CD4-positive, alpha-beta T cell treated with Interleukin-21 for 1 hour (primary cell): ENCODE measurements around the gene CACNG5.

ENCODE experiments used
- DNase-seq: peaks from one replicate; pipeline ENCODE4 v3.0.0-alpha.2; 2020

The CACNG5 gene

DNA sequence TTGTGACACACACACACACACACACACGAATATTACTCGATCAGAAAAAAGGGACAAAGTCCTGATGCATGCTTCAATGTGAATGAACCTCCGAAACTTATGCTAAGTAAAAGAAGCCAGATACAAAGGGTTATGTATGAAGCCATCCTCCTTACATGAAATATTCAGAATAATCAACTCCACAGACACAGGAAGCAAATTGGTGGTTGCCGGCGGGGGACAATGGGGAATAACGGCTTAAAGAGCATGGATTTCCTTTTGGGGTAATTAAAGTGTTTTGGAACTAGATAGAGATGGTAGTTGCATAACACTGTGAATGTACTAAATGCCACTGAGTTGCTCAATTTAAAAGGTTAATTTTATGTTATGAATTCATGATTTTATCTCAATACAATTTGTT lies 8.1 kb upstream of the CACNG5 start:
- no peak for DNase-seq

DNA sequence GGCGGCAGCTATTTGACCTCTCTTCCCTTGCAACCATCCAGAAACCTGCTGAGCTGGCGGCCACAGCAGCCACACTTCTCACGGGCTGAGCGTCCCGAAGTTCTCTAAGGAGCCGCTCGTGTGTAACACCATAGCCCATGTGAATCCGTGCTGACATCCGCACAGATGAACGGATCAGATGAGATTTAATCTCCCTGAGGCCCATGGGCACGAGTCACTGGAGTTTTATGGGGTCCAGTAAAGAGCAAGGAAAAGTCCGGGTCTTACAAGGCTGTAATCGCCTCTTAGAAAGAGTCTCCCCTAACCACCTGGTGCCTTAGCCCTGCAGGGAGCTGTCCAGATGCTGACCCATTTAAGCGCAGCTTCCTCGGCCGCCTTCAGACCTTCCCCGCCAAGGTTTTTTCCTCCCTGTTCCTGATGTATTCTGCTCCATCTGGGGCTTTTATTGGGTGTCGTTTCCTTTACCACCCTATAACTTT lies 5.5 kb upstream of the CACNG5 start:
- no peak for DNase-seq

DNA sequence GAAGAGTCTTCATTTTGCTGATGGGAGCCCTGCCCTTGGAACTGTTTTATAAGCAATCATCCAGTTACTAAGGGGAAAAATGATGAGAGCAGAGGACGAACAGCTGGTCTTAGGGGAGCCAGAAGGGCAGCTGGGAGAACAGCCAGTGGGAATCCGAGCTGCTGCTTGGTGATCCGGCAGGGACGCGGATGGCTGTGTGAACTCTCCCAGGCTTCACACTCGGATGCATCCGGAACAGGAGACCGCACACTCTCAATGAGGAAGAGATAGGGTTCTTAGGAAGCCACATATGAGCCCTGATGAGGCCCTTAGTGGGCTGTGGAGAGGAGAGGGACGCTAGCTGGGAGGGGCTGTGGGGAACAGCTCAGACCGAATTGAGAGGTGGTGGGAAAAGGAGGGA lies 5.0 kb upstream of the CACNG5 start:
- DNase-seq, result no peak

DNA sequence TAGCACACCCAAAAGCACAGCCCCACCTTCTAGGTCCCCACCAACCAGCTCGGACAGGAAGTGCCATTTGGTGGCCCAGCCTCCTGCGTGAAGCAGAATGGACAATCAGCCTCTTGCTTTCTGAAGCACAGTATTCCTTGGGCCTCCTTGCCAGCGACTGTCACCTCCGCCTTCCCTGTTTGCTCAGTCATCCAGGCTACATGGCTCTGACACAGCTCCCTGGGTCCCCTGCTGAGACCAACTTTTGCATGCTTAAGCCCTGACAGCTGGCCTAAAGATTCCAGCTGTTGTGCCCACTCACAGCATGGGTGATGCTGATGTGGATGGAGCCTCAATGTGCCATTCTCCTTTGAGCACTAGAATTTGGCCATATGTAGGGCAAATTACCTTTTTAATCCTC lies 4.5 kb upstream of the CACNG5 start:
- no peak for DNase-seq

DNA sequence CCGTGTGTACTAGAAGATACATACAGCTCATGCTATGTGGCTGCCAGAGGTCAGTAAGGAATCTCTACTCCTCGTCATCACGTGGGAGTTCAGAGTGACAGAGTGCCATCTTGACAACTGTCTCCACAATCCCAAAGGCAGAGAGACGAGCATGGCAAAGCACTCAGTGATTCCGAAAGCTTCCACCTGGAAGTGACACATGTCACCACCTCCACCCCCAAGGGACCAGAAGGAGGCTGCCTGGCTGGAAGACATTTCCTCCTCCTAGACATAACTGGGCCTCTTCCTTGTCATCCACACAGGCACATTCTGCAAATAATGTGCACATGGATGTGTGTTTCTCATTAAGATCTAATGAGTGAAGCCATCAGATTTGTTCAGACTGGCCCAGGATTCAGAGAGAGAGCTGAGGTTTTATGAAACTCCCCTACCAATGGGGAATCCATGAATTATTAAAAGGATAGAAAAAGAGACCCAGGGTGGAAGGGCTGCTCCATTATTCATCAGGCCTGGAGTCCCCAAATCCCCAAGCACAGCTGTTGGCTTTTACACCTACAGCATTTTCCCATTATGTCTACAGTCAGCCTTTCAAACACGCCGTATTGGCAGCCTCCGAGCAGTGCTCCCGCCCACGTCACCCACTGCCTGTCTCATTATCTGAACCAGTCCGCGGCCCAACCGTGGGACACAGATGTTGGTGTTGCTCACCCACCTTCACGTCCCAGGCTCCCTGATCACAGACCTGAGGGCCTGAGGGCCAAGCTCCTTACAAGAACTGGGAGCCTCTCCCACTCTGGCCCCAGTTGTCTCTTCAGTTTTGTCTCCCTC lies 3.3 kb upstream of the CACNG5 start:
- DNase-seq, result no peak

DNA sequence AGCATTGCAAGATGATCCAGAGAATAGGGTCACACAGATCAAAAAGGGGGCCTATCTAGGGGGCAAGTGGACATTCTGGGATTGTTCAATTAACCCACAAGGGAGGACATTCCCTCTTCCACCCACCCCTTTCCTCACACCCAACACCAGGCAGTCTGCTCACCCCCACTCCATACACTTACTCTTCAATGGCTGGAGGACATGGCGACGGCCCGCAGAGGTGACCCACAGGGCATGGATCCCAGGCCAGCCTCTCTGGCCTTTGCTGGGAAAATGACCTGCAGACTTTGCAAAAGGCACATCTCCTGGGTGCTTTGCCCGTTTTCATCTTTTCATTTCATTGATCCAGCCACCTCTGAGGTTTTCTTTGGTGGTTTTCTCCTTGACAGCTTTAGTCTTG lies 1.7 kb upstream of the CACNG5 start:
- no peak for DNase-seq

DNA sequence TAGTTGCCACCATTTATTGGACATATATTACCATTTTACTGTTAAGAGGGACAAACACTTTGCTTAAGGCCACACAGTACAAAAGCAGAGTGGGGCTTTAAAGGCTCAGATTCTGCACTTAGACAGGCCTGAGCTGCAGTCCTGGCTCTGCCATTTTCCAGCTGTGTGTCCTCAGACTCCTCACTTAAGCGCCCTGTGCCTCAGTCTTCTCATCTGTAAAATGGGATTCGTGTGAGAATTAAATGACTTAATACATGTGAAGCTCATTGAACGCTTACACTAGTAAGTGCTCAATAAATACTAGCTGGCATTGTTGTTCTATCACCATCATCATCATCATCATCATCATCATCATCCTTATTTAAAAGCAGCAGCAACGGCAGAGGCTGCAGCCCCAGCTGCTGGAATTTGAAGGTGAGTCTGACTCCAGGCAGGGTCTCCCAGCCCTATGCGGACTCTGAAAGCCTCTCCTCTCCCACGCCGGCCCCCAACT lies 445 bp upstream of the CACNG5 start:
- no peak for DNase-seq

DNA sequence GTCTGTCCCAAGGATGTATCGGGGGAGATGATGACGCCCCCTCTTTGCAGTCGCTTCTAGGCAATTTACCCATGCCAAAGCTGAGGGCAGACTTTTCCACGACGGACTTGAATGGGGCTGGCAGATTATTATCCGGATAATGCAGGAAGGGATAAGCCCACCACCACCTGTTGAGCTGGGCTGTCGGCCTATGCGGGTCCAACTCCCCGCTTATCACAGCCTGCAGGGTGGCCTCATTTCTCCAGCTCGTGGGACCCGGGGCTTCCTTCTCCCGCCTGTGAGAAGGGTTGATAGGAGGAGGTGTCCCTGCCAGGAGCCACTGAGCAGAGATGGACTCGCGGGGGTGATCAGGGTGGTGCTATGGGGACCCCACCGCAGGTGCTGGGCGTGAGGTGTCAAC lies 559 bp downstream of the CACNG5 start:
- no peak for DNase-seq

DNA sequence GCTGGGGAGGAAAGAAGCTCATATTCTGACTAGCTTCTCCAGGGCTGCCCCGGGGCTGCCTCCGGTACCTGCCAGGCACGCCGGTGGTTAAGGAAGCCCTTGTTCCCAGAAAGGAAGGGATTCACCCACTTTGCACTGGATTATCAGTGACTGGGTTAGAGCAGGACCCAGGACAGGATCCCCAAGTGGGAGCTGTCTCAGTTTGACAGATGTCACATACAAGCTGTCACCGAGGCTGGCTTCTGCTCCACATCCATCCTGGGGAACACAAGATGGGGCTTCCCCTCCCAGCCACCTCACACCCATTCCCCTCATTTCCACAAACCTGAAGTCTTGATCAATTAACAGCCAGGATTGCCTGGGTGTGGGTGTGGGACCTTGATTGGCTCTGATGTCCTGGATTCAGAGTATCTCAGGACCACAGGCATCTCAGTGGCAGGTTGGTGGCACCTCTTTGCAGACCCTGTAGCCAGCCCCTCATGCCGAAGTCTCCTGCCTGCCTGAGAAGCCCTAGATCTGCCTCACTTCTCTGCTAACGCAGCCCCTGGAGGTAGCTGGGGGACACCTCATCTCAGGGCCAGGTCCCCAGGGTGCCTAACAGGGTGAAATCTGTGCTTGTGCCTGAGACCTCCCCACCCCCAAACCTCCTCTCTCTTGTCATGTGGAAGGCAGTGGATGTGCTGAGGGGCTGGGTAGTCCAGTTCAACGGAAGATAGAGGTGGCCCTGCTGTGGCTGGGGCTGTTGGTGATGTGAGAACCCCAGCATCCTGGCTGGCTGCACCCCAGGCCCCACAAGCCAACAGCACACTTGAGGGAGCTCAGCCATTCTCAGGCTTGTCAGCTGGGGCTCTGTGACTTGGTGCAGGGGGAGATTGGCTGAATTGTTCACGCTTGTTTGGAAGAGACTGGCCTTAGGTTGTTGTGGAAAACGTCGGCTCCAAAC lies 1.4 kb downstream of the CACNG5 start:
- no peak for DNase-seq

DNA sequence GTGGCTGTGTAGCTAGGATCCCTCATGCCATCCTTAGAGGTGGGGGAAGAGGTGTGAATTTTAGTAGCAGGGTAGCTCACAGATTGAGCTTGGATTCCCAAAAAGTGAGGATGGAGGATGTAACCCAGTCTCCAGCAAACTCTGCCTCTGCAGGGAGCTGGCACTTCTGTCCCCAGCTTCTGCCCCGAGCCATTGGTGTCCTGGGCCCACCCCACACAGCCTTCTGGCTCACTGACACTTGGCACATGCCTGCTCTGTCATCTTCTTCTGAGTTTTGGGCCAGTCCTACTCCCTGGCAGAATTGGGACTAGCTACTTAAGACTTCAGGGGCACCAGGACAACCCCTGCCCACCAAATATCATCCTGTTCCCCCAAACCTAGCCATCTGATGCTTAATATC lies 2.3 kb downstream of the CACNG5 start:
- no peak for DNase-seq

DNA sequence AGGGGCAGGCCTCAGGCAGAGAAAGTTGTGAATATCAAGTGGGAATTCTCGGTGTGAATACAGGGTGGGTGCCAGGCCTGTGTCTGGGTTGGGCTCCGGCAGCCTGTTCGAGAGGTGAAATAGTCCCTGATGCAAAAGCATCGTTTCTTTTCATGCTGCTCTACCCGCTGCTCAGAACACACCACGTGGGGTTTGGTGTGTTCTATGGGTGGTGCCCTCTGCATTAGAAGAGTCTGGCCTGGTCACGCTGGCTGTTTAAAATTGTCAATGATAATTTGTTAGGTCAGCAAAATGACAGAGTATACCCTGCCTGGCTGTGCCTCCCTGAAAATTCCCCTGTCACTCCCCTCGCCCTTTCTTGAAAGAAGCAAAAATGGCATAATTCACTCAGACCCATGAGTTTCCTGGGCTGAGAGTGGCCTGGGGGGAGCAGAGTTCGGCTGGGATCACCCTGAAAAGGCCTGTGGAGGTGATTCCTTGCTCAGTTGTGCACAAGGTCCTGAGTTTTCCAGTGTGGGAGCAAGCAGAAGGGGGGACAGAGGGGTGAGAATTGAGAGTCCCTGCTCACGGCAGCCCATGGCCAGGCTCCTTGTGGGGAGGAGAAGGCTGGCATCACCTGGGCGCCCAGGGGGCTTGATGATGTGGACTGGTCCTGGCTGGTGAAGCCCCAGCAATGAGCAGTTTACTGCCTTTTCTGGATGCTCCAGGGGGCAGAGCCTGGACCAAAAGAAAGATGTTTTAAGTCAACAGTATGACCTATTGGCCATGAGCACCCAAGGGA lies 3.2 kb downstream of the CACNG5 start:
- no peak for DNase-seq

DNA sequence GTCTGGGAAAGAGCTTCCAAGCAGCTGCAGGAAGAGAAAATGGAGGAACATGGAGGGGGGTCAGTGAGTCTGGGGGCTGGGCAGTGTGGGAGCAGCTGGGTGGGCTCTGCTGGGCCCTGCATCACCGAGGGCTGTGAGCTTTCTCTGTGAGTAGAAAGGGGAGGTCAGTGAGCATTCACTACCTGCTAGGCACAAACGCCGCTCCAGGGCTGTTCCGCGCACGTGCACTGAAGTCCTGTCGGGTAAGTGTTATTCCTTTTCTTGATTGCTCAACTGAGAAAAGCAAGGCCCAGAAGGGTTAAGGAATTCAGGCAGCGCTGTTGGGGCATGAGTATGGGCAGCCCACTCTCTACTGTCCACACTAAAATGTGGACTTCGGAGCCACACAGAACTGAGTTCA lies 4.7 kb downstream of the CACNG5 start:
- DNase-seq, result no peak

DNA sequence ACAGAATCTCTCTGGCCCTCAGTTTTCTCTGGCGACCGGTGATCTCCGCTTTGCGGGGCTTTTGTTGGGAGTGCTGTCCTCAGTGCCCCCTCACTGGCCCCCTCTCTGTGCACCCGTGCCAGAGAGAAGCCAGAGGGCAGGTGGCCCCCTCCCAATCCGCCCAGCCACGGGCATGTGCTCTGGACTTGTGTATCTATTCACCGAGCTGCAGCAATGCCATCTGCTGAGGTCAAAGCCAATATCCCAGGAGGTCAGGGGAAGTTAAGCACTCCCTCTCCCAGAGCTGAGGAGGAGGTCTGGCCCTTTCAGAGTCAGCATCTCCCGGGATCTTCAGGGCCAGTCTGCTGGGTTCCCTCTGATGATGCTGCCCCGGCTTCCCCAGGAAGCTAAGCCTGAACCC lies 5.1 kb downstream of the CACNG5 start:
- no peak for DNase-seq

DNA sequence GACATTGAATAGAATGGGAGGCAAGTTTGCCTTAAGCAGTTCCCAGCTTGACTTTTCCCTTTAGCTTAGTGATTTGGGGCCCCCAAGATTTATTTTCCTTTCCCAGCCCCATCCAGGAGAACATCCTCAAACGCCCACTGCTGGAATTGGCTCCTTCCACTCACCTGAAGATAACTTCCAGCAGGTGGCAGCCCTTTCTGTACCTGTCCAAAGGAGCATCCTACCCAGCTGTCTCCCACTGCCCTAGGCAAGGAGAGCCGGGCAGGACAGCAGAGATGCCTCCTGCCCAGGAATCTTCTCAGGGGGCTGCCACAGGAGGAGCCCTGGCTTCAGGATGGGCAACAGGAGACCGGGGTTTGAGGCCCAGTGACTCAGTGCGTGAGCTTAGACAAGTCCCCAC lies 6.4 kb downstream of the CACNG5 start:
- DNase-seq, result no peak

DNA sequence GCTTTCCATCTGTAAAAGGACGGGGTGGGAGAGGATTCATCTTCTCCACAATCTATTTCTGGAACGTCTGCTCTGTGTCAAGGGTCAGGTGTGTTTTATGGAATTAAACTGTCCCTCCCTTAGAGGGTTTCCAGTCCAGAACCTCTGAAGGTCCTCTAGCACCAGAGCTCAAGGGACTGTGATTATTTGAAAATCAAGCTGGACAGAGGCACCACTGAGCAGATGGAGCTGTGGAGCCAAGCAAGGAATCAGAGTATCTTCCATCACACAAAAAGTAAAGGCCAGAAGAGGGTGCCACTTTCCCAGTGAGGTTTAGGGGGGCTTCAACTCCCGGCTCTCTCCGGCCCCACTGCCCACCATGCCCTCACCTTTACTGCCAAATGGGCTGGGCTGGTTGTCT lies 6.8 kb downstream of the CACNG5 start:
- no peak for DNase-seq

DNA sequence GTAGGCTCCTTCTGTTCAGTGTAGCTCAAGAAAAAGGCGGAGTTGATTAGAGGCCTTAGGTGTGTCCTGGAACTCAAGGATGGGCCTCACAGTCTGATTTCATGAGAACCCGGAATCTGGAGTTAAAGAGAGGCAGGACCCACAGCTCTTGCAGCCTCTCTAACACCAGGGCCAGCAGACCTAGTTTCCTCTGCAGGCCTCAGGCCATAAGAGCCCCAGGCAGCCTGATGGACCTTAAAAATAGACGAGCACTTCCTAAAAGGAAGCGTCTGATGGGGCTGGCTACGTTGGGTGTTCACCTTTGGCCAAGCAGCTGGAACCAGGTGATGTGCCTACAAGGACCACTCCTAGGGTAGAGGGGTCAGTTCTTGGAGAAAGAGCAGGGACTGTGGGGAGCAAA lies 7.6 kb downstream of the CACNG5 start:
- DNase-seq, result no peak

DNA sequence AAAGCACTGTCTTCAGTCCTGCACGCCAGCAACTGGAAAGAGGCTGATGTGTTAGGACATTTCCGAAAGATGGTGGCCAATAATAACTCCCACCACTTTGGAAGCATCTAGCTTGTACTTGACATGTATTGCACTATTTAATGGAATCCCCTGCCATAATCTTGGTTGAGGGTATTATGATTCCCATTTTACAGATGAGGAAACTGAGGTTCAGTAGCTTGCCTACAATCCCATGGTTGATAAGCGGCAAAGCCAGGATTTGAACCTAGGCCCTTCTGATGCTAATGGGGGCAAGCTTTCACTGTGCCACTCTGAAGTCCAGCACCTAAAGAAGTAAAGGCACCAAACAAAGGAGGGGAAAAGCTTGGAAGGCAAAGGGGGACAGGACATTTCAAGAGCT lies 8.0 kb downstream of the CACNG5 start:
- no peak for DNase-seq

DNA sequence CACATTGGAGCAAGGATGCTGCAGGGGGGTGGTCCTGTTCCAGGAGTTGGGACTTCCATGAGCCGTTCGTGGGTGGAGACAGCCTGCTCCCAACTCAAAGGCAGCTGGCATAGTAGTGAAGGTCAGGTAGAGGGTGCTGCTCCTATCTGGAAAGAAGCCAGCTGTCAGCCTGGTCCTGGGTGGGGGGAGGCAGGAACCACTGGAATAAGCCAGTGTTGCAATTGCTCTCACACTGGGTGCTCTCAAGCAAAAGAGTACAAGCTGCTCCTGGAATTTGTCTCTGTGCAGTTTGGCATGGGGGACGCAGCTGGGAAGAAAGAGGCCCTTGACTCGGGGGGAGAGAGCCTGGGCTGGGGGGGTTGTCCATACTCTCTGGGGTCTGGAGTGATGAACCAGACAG lies 8.7 kb downstream of the CACNG5 start:
- DNase-seq, result no peak

DNA sequence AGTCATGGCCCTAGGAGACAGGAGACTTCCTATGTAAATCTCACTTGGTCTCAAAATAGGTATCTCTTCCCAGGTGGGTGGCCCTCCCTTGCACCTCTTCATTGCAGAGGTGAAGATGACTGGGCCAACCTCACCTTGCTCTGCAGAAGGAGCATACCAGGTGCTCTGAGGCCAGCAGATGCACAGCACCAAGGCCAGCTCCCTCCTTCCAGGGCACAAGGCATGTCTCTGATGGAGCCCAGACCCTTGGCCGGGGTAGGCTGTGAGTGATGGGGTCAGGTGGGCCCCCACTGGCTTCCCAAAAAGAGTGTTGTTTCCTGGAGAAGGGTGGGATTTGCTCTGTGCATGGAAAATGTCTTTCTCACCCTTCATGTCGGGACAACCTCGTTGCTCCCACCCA lies 12.8 kb downstream of the CACNG5 start:
- no peak for DNase-seq

DNA sequence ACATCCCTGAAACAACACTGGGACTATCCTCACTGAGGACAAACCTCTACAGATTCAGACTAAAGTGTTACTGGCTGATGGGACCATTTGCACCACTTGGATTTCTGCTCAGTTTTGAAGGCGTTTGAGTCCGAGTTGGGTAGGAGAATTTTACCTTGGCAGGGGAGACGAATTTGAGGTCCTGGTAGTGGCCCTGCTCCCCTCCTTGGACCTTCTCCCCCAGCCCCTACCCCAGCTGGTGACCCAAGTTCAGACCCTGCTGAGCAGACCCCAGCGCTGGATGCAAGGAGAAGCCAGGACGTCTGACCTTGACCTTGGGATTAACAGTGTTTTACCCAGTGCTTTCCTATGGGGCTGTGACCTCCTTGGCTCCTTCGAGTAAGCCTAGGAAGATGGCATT lies 13.6 kb downstream of the CACNG5 start:
- no peak for DNase-seq

DNA sequence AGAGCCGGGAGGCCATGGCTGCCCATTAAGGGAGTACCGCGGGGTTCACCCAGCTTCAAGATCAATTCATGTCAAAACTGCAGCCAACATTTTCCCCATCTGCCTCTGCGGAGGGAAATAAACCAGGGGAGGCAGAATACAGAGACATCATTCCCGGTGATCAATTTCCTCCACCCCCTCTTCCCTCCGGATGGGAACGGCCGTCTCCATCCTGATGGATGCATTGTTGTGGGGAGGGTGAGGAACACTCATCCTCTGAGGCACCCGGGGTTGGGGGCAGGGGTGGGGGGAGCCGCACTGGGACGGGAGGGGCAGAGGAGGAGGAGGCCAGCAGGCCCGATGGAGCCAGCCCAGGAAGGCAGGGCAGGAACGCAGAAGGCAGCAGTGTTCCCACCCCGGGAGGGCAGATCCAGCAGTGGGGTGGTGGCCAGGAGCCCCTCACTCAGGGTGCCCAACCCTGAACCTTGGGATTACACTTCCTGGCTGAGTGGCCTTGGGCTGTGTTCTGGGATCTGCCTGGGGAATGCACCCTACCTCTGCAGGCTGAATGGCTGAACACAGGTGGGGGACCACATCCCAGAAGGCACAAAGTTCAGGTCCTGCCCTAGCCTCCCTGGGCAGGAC lies 14.2 kb downstream of the CACNG5 start:
- DNase-seq, result no peak

DNA sequence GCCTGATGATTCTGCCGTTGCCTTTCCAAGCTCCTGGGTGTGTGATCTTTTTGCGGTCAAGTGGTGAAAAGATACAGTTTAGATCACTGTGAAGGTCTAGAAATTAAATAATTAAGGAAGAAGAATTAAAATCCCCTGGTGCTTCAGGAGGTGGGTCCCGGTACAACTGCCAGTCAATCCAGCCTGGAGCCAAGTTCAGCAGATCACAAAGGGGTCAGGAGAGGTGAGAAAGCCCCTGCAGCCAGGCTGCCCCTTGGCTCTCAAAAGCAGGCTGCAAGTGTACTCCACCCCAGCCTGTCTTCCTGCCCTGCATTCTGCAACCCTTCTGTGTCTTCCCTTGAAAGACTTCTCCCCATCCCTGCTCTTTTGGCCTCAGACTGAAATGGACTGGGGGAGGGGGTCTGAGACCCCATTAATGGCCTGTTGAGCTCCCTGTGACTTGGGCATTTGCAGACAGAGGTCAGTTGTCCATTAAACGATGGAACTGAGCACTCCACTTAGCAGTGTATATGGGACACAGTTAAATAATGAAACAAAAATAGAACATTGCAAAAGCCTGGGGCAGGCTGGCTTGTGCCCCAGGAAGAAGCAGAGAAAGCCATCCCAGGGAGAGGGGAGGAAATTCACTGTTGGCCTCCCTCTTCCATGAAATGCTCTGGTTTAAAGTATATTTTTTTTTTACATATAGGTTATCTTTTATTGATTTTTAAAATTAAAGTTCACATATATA lies 15.1 kb downstream of the CACNG5 start:
- DNase-seq, result no peak
